HepG2 (cell line): Measurements from ENCODE around the gene PXK. TPM values are rescaled to one million over a fixed set of nuclear protein-coding genes. Genes with fewer than 3 reads are reported as not detected.

ENCODE experiments used
- CHD2 ChIP-seq: IDR thresholded peaks from 2 replicates; pipeline ENCODE4 v1.6.1; 2011; ENCODE audit warnings: low read depth, low read length, improper control_type of control experiment
- DDIT3 ChIP-seq: sonication (generic); formaldehyde crosslinking; IDR thresholded peaks from 2 replicates; pipeline ENCODE4 v1.4.0; 2020; ENCODE audit warnings: mild to moderate bottlenecking, missing genetic modification reagents
- FOXA3 ChIP-seq: IDR thresholded peaks from 2 replicates; pipeline ENCODE4 v1.6.1; 2016; ENCODE audit warnings: missing genetic modification reagents, missing compliant biosample characterization
- FOXP1 ChIP-seq, 2 experiments: fragments of 450-650 bp in 1 of 2; IDR thresholded peaks; 2 replicates each; pipeline ENCODE4 v1.6.1; 2017 to 2018; ENCODE audit warnings: antibody characterized with exemption in 1 of 2
- HIC2 ChIP-seq: sonication (generic); formaldehyde crosslinking; IDR thresholded peaks from 2 replicates; pipeline ENCODE4 v1.9.0; 2022; ENCODE audit warnings: low read depth, missing genetic modification reagents
- HOXA5 ChIP-seq: sonication (generic); formaldehyde crosslinking; IDR thresholded peaks from 2 replicates; pipeline ENCODE4 v1.4.0; 2020; ENCODE audit warnings: missing genetic modification reagents
- MYNN ChIP-seq: sonication (generic); formaldehyde crosslinking; IDR thresholded peaks from 2 replicates; pipeline ENCODE4 v1.4.0; 2020; ENCODE audit warnings: mild to moderate bottlenecking, low read depth, missing genetic modification reagents
- NFATC3 ChIP-seq: sonication (generic); formaldehyde crosslinking; IDR thresholded peaks from 2 replicates; pipeline ENCODE4 v1.5.1; 2020; ENCODE audit warnings: mild to moderate bottlenecking, missing genetic modification reagents
- NPAS2 ChIP-seq: sonication (generic); formaldehyde crosslinking; IDR thresholded peaks from 2 replicates; pipeline ENCODE4 v1.8.0; 2022; ENCODE audit warnings: mild to moderate bottlenecking, missing genetic modification reagents, borderline replicate concordance
- PBX2 ChIP-seq: IDR thresholded peaks from 2 replicates; pipeline ENCODE4 v1.6.1; 2016; ENCODE audit warnings: control low read depth
- SOX13 ChIP-seq, 3 experiments: fragments of 450-650 bp in 1 of 3; sonication (generic) in 1 of 3; formaldehyde crosslinking in 1 of 3; IDR thresholded peaks in 2 of 3; conservative IDR thresholded peaks in 1 of 3; 2 replicates each; pipeline versions ENCODE4 v1.5.0 to v1.6.1; 2016 to 2020; ENCODE audit warnings: antibody characterized with exemption in 1 of 3, mild to moderate bottlenecking in 1 of 3, missing compliant biosample characterization in 1 of 3, missing genetic modification reagents in 1 of 3, moderate library complexity in 1 of 3
- TCF7 ChIP-seq: sonication (generic); IDR thresholded peaks from 2 replicates; pipeline ENCODE4 v1.6.1; 2016; ENCODE audit warnings: antibody characterized with exemption, low read depth
- TFAP4 ChIP-seq: sonication (generic); IDR thresholded peaks from 2 replicates; pipeline ENCODE4 v1.6.1; 2016; ENCODE audit warnings: low read depth, borderline replicate concordance
- ZBTB3 ChIP-seq: sonication (generic); formaldehyde crosslinking; IDR thresholded peaks from 2 replicates; pipeline ENCODE4 v1.4.0; 2020; ENCODE audit warnings: low read depth, mild to moderate bottlenecking, moderate library complexity, missing genetic modification reagents, borderline replicate concordance
- ZBTB7A ChIP-seq: sonication (generic); formaldehyde crosslinking; IDR thresholded peaks from 2 replicates; pipeline ENCODE4 v1.8.0; 2022; ENCODE audit warnings: mild to moderate bottlenecking, missing genetic modification reagents
- ZKSCAN8 ChIP-seq: IDR thresholded peaks from 2 replicates; pipeline ENCODE4 v1.6.1; 2016; ENCODE audit warnings: borderline replicate concordance, missing genetic modification reagents, missing compliant biosample characterization
- ZNF382 ChIP-seq: sonication (generic); formaldehyde crosslinking; IDR thresholded peaks from 2 replicates; pipeline ENCODE4 v1.5.0; 2020; ENCODE audit warnings: missing genetic modification reagents, mild to moderate bottlenecking, borderline replicate concordance
- ZNF446 ChIP-seq: sonication (generic); formaldehyde crosslinking; IDR thresholded peaks from 2 replicates; pipeline ENCODE4 v1.5.0; 2020; ENCODE audit warnings: mild to moderate bottlenecking, missing genetic modification reagents
- ZNF883 ChIP-seq: sonication (generic); formaldehyde crosslinking; IDR thresholded peaks from 2 replicates; pipeline ENCODE4 v1.5.1; 2020; ENCODE audit warnings: mild to moderate bottlenecking, missing genetic modification reagents; ENCODE audit errors: not compliant biosample characterization
- polyA plus RNA-seq, 8 experiments: library from polyadenylated mRNA; depleted of rRNA in 3 of 8; stranded (reverse) in 7 of 8; unstranded in 1 of 8; fragments of >200 nt; fragmentation: Illumina TruSeq in 4 of 8; extraction: Trizol in 4 of 8; gene quantifications; 2 replicates each; pipeline versions ENCODE4 v1.2.1 to v1.2.3, GENCODE V29; 2011 to 2016; ENCODE audit warnings: low read depth in 4 of 8, missing spikeins in 1 of 8, mixed read lengths in 1 of 8; ENCODE audit not compliant: insufficient read depth in 1 of 8
- total RNA-seq, 5 experiments: library from RNA; depleted of rRNA; stranded (reverse); fragments of >200 nt; fragmentation: Illumina TruSeq; extraction: Trizol; gene quantifications; 2 replicates each; pipeline ENCODE4 v1.2.3, GENCODE V29; 2016; ENCODE audit warnings: low read depth in 1 of 5

PXK gene
- total and polyA plus RNA-seq, 2 of the 13 experiments (the other 11 are each of a cell fraction or from before 2014, with no cell fraction given) = 6.4 to 18.6 TPM

- TF ChIP-seq FOXA3 (peak; percentile 66), CHD2 (no peak), ZBTB3 (CRISPR knock-in tag) (peak; percentile 98), FOXP1 (IDR thresholded peaks at IDR 0.05) (no peak), FOXP1 (CRISPR knock-in tag; IDR thresholded peaks at IDR 0.05) (peak; percentile 66; the same call in 1 of the 2 replicates), TCF7 (peak; percentile 21; the same call in 1 of the 2 replicates), TFAP4 (peak; percentile 61; the same call in 1 of the 2 replicates), DDIT3 (CRISPR knock-in tag) (no peak), HOXA5 (CRISPR knock-in tag) (no peak), ZNF446 (CRISPR knock-in tag) (no peak), ZNF382 (CRISPR knock-in tag) (no peak), ZNF883 (CRISPR knock-in tag) (no peak), MYNN (CRISPR knock-in tag) (no peak), ZKSCAN8 (CRISPR knock-in tag) (no peak), NPAS2 (no peak), ZBTB7A (CRISPR knock-in tag) (no peak), NFATC3 (CRISPR knock-in tag) (no peak), PBX2 (CRISPR knock-in tag) (no peak), HIC2 (CRISPR knock-in tag) (no peak), SOX13 (IDR thresholded peaks at IDR 0.05) (no peak), SOX13 (CRISPR knock-in tag; conservative IDR thresholded peaks at IDR 0.05 in 1 of 2, IDR thresholded peaks at IDR 0.05 in 1 of 2) (peak in 1 of 2 experiments; percentile 66; a peak in 2 of 4 replicates)
These were observed 1.3 kb downstream of the PXK start (continued) for GRCh38 chr3:58334013-58334321.
